HEK293 (cell line): ENCODE results near the gene RBFOX1.

Experiments used
- CTCF ChIA-PET: fragments of 350-600 bp; formaldehyde crosslinking; extraction: SDS; loops from one replicate; lab custom pipeline; 2021; ENCODE audit warnings: antibody characterized with exemption; lab: Yijun Ruan, JAX
- POLR2A ChIA-PET: fragments of 300-600 bp; formaldehyde crosslinking; extraction: SDS; loops from one replicate; lab custom pipeline; 2020; ENCODE audit warnings: antibody characterized with exemption, inconsistent platforms; lab: Yijun Ruan, JAX
- H3K27ac ChIP-seq: fragments of 200-500 bp; sonication (Bioruptor generic); 2 replicates; pipeline ENCODE4 v1.5.1; 2014; ENCODE audit warnings: low read depth, low read length, control low read depth, inconsistent platforms; ENCODE audit errors: extremely low read depth
- H3K36me3 ChIP-seq, 2 experiments: fragments of 200-500 bp in 1 of 2; sonication (Bioruptor generic) in 1 of 2; 1 replicate in 1 of 2; 2 replicates in 1 of 2; pipeline ENCODE4 v1.5.1; 2014 to 2017; ENCODE audit warnings: inconsistent platforms in 2 of 2, low read length in 2 of 2; ENCODE audit not compliant: control insufficient read depth in 2 of 2, insufficient read depth in 1 of 2
- H3K4me1 ChIP-seq: fragments of 200-500 bp; sonication (Bioruptor generic); 2 replicates; pipeline ENCODE4 v1.5.1; 2014; ENCODE audit warnings: mild to moderate bottlenecking, low read length, inconsistent platforms; ENCODE audit not compliant: control insufficient read depth, insufficient read depth
- H3K4me3 ChIP-seq: 2 replicates; pipeline ENCODE4 v1.5.1; 2011; ENCODE audit warnings: low read depth, mild to moderate bottlenecking, control low read depth, low read length, moderate library complexity
- H3K9me3 ChIP-seq: fragments of 200-500 bp; sonication (Bioruptor generic); 2 replicates; pipeline ENCODE4 v1.5.1; 2014; ENCODE audit warnings: low read depth, low read length, inconsistent platforms; ENCODE audit not compliant: control insufficient read depth, insufficient read depth
- INSM2 ChIP-seq: fragments of 450-650 bp; formaldehyde crosslinking; IDR thresholded peaks from 2 replicates; pipeline ENCODE4 v1.5.1; 2016; ENCODE audit warnings: missing biosample characterization, missing genetic modification characterization
- MZF1 ChIP-seq: fragments of 450-650 bp; formaldehyde crosslinking; IDR thresholded peaks from 2 replicates; pipeline ENCODE4 v1.5.1; 2017; ENCODE audit warnings: missing biosample characterization, missing genetic modification characterization, borderline replicate concordance
- SCRT1 ChIP-seq: fragments of 450-650 bp; formaldehyde crosslinking; IDR thresholded peaks from 2 replicates; pipeline ENCODE4 v1.5.1; 2016; ENCODE audit warnings: missing biosample characterization, missing genetic modification characterization, borderline replicate concordance
- SP3 ChIP-seq: fragments of 450-650 bp; formaldehyde crosslinking; IDR thresholded peaks from 2 replicates; pipeline ENCODE4 v1.5.1; 2016; ENCODE audit warnings: missing biosample characterization, missing genetic modification characterization
- TSHZ1 ChIP-seq: fragments of 450-650 bp; formaldehyde crosslinking; IDR thresholded peaks from 2 replicates; pipeline ENCODE4 v1.5.1; 2016; ENCODE audit warnings: missing biosample characterization, missing genetic modification characterization, borderline replicate concordance
- WT1 ChIP-seq: fragments of 450-650 bp; formaldehyde crosslinking; IDR thresholded peaks from 2 replicates; pipeline ENCODE4 v1.5.1; 2016; ENCODE audit warnings: missing biosample characterization, missing genetic modification characterization
- ZBTB10 ChIP-seq: fragments of 450-650 bp; formaldehyde crosslinking; IDR thresholded peaks from 2 replicates; pipeline ENCODE4 v1.5.1; 2016; ENCODE audit warnings: missing biosample characterization, missing genetic modification characterization
- ZBTB17 ChIP-seq: fragments of 450-650 bp; formaldehyde crosslinking; IDR thresholded peaks from 2 replicates; pipeline ENCODE4 v1.5.1; 2016; ENCODE audit warnings: missing biosample characterization, missing genetic modification characterization
- ZBTB48 ChIP-seq: fragments of 450-650 bp; formaldehyde crosslinking; IDR thresholded peaks from 2 replicates; pipeline ENCODE4 v1.5.1; 2016; ENCODE audit warnings: missing biosample characterization, missing genetic modification characterization
- ZFHX2 ChIP-seq: fragments of 450-650 bp; formaldehyde crosslinking; conservative IDR thresholded peaks from 2 replicates; pipeline ENCODE4 v1.5.1; 2016; ENCODE audit warnings: missing biosample characterization, missing genetic modification characterization
- ZNF280C ChIP-seq: fragments of 450-650 bp; formaldehyde crosslinking; IDR thresholded peaks from 2 replicates; pipeline ENCODE4 v1.5.1; 2016; ENCODE audit warnings: missing biosample characterization, missing genetic modification characterization
- ZNF513 ChIP-seq: fragments of 450-650 bp; IDR thresholded peaks from 2 replicates; pipeline ENCODE4 v1.5.1; 2018; ENCODE audit warnings: missing biosample characterization, missing genetic modification characterization
- ZNF530 ChIP-seq: fragments of 450-650 bp; formaldehyde crosslinking; IDR thresholded peaks from 2 replicates; pipeline ENCODE4 v1.5.1; 2016; ENCODE audit warnings: low read depth, missing biosample characterization, missing genetic modification characterization
- ZNF560 ChIP-seq: fragments of 450-650 bp; formaldehyde crosslinking; IDR thresholded peaks from 2 replicates; pipeline ENCODE4 v1.5.1; 2017; ENCODE audit warnings: missing biosample characterization, missing genetic modification characterization, borderline replicate concordance
- ZNF639 ChIP-seq: fragments of 450-650 bp; formaldehyde crosslinking; IDR thresholded peaks from 2 replicates; pipeline ENCODE4 v1.5.1; 2016; ENCODE audit warnings: missing biosample characterization, missing genetic modification characterization
- ZNF664 ChIP-seq: fragments of 450-650 bp; formaldehyde crosslinking; IDR thresholded peaks from 2 replicates; pipeline ENCODE4 v1.5.1; 2016; ENCODE audit warnings: missing biosample characterization, missing genetic modification characterization
- ZNF747 ChIP-seq: fragments of 450-650 bp; formaldehyde crosslinking; IDR thresholded peaks from 2 replicates; pipeline ENCODE4 v1.5.1; 2016; ENCODE audit warnings: missing biosample characterization, missing genetic modification characterization
- ZNF837 ChIP-seq: fragments of 450-650 bp; formaldehyde crosslinking; IDR thresholded peaks from 2 replicates; pipeline ENCODE4 v1.5.1; 2016; ENCODE audit warnings: missing biosample characterization, missing genetic modification characterization
- ZNF843 ChIP-seq: fragments of 450-650 bp; formaldehyde crosslinking; IDR thresholded peaks from 2 replicates; pipeline ENCODE4 v1.5.1; 2016; ENCODE audit warnings: missing biosample characterization, missing genetic modification characterization
- ZSCAN30 ChIP-seq: fragments of 450-650 bp; IDR thresholded peaks from 2 replicates; pipeline ENCODE4 v1.5.1; 2018; ENCODE audit warnings: missing biosample characterization, mild to moderate bottlenecking, missing genetic modification characterization, moderate library complexity

The RBFOX1 gene

GRCh38 chr16:7338826-7339225, 6.2 kb downstream of the RBFOX1 start:
- CTCF ChIA-PET = no interaction called here
- Histone ChIP-seq H3K4me3 (no peak overlapping the region), H3K9me3 (no peaks in the 10 kb centered on the region), H3K4me1 (no peaks in the 10 kb centered on the region), H3K36me3 (no peaks in the 10 kb centered on the region), H3K27ac (no peak overlapping the region)
- POLR2A ChIA-PET = no interaction called here
- no peak for TF ChIP-seq SP3 (tag by site-specific recombination)

- no peaks in the 10 kb centered on the region for H3K36me3 ChIP-seq
- CTCF ChIA-PET = no interaction called here
- TF ChIP-seq ZBTB10 = no peak
- no peak for TF ChIP-seq TSHZ1 (tag by site-specific recombination)
- no peak for TF ChIP-seq ZNF560 (tag by site-specific recombination)
- TF ChIP-seq ZFHX2 (tag by site-specific recombination) = no peak
- TF ChIP-seq SCRT1 = no peak
- TF ChIP-seq ZNF747 (tag by site-specific recombination) = no peak
- TF ChIP-seq MZF1 (tag by site-specific recombination) = no peak
- no peak for TF ChIP-seq ZSCAN30
- TF ChIP-seq ZNF664 (tag by site-specific recombination) = no peak
- TF ChIP-seq WT1 (tag by site-specific recombination) = no peak
- TF ChIP-seq ZNF843 (tag by site-specific recombination) = no peak
- TF ChIP-seq, all 188 proteins: peak for 0
- Histone ChIP-seq H3K4me3 (no peak overlapping the region), H3K9me3 (no peaks in the 10 kb centered on the region), H3K4me1 (no peaks in the 10 kb centered on the region), H3K27ac (no peak overlapping the region)
- POLR2A ChIA-PET = no interaction called here
Measured at GRCh38 chr16:7339700-7340099, 7.1 kb downstream of the RBFOX1 start.

- H3K36me3 ChIP-seq = no peaks in the 10 kb centered on the region
- ChIA-PET CTCF (no interaction called here), POLR2A (no interaction called here)
- H3K9me3 ChIP-seq = no peaks in the 10 kb centered on the region
- H3K27ac ChIP-seq = no peak overlapping the region
- H3K4me1 ChIP-seq = no peaks in the 10 kb centered on the region
- no peak overlapping the region for H3K4me3 ChIP-seq
- TF ChIP-seq ZNF639 (tag by site-specific recombination) = no peak
- TF ChIP-seq ZNF280C (tag by site-specific recombination) = no peak
- no peak for TF ChIP-seq ZNF530 (tag by site-specific recombination)
- TF ChIP-seq ZNF837 (tag by site-specific recombination) = no peak
- no peak for TF ChIP-seq ZBTB48
- TF ChIP-seq ZBTB17 = no peak
- TF ChIP-seq INSM2 (tag by site-specific recombination) = no peak
- no peak for TF ChIP-seq ZNF513 (tag by site-specific recombination)
Measured at GRCh38 chr16:7340938-7341337, 8.3 kb downstream of the RBFOX1 start.
